Caco-2 (cell line): ENCODE measurements around the gene RCC2. TPM values are rescaled to one million over a fixed set of nuclear protein-coding genes. Genes with fewer than 3 reads are reported as not detected.

Experiments
- BruUV-seq: library from RNA; stranded (reverse); fragments of 400-500 nt; replicated peaks from 2 replicates; lab custom pipeline; 2021; lab: Mats Ljungman, UMichigan
- CTCF ChIA-PET: fragments of 300-600 bp; sonication (Branson Sonifier 250); formaldehyde crosslinking; loops from one replicate; lab custom pipeline; 2022; ENCODE audit warnings: antibody characterized with exemption; lab: Charles Lee
- POLR2A ChIA-PET: fragments of 300-600 bp; sonication (Branson Sonifier 250); formaldehyde crosslinking; loops from one replicate; lab custom pipeline; 2022; ENCODE audit warnings: antibody characterized with exemption; lab: Charles Lee
- DNase-seq, 2 experiments: peaks; one replicate each; pipeline versions ENCODE4 v3.0.0 to v3.0.0-alpha.2; 2020 to 2022
- H3K27me3 ChIP-seq: replicated peaks from 2 replicates; pipeline ENCODE4 v1.6.0; 2011; ENCODE audit warnings: low read length; ENCODE audit not compliant: control insufficient read depth, insufficient read depth
- H3K36me3 ChIP-seq: 2 replicates; pipeline ENCODE4 v1.5.1; 2011; ENCODE audit warnings: low read length; ENCODE audit not compliant: control insufficient read depth, insufficient read depth
- H3K4me1 ChIP-seq: fragments of 250-450 bp; sonication (Bioruptor Pico); 2 replicates; pipeline ENCODE4 v1.5.1; 2020; ENCODE audit warnings: mild to moderate bottlenecking
- H3K4me3 ChIP-seq: 2 replicates; pipeline ENCODE4 v1.5.1; 2011; ENCODE audit warnings: low read depth, mild to moderate bottlenecking, control low read depth, low read length
- H3K9me3 ChIP-seq: fragments of 250-450 bp; sonication (Bioruptor Pico); 2 replicates; pipeline ENCODE4 v1.5.1; 2020; ENCODE audit warnings: mild to moderate bottlenecking, moderate library complexity
- H3K27ac Mint-ChIP-seq: one replicate; pipeline ENCODE4 v1.8.0; 2022; ENCODE audit warnings: mixed read lengths; ENCODE audit not compliant: unreplicated experiment
- H3K27me3 Mint-ChIP-seq: one replicate; pipeline ENCODE4 v1.8.0; 2022; ENCODE audit warnings: mixed read lengths; ENCODE audit not compliant: insufficient read depth, unreplicated experiment
- H3K36me3 Mint-ChIP-seq: one replicate; pipeline ENCODE4 v1.8.0; 2022; ENCODE audit warnings: mild to moderate bottlenecking, mixed read lengths; ENCODE audit not compliant: insufficient read depth, unreplicated experiment
- H3K4me1 Mint-ChIP-seq: one replicate; pipeline ENCODE4 v1.8.0; 2022; ENCODE audit warnings: low read depth, mixed read lengths; ENCODE audit not compliant: unreplicated experiment
- H3K4me3 Mint-ChIP-seq: one replicate; pipeline ENCODE4 v1.8.0; 2022; ENCODE audit warnings: mild to moderate bottlenecking, moderate library complexity, mixed read lengths; ENCODE audit not compliant: unreplicated experiment
- H3K9me3 Mint-ChIP-seq: one replicate; pipeline ENCODE4 v1.8.0; 2022; ENCODE audit warnings: mixed read lengths; ENCODE audit not compliant: unreplicated experiment
- intact Hi-C: fragments of 100-400 bp; cut with micrococcal nuclease; formaldehyde crosslinking; loops from one replicate; pipeline ENCODE4 v1.10.0; 2022; ENCODE audit not compliant: unreplicated experiment
- total RNA-seq: library from RNA; stranded (reverse); gene quantifications from 2 replicates; pipeline ENCODE4 v1.2.3, GENCODE V29; 2022
- TF ChIP-seq, protein P1 (sequence below), 2 experiments: fragments of 200-600 bp in 1 of 2; IDR thresholded peaks; 1 replicate in 1 of 2; 2 replicates in 1 of 2; pipeline versions ENCODE4 v1.5.1 to v1.8.0; 2011 to 2022; ENCODE audit warnings: antibody characterized with exemption in 1 of 2, control low read depth in 1 of 2, inconsistent platforms in 1 of 2, low read depth in 1 of 2, low read length in 1 of 2, mild to moderate bottlenecking in 1 of 2, moderate library complexity in 1 of 2; ENCODE audit not compliant: insufficient read depth in 1 of 2, severe bottlenecking in 1 of 2, unreplicated experiment in 1 of 2

RCC2 gene
- total RNA-seq, 1 experiment from 2014 or later = 103 TPM

- BruUV-seq = no TSS peak
Observed at GRCh38 chr1:17466359-17466758, 26.9 kb upstream of the RCC2 start.

DNA sequence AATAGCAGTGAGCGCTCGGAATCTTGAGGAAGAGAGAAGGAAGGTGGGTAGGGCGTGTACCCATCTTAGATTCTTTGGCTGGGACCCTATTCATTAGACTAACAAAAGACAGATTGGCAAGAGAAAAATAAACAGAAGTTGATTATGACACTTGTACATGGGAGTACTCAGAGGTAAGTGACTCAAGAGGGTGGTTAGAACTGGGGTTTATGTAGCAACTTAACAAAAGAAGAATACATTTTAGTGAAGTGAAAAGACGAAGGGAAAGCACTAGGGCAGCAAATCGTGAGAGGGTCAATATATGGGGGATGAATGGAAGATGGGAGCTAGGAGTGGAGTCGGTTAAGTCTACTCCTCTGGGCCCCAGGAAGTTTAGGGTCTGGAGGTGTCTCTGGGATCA is 25.8 kb upstream of the RCC2 start:
- ChIA-PET POLR2A (no interaction called here), CTCF (no interaction called here)
- no TSS peak for BruUV-seq

More at GRCh38 chr1:17466359-17466758, 26.9 kb upstream of the RCC2 start:
- H3K9me3 ChIP-seq = no peaks in the 10 kb centered on the region
- no peaks in the 10 kb centered on the region for H3K36me3 ChIP-seq
- H3K27ac Mint-ChIP-seq = no peak overlapping the region
- CTCF ChIA-PET = interaction anchor here (0.6 kb wide), 1 partner anchor 29 kb away, joined by 7 read pairs; no protein-coding TSS in a partner anchor
- intact Hi-C loops = no loop called here
- H3K9me3 Mint-ChIP-seq = no peaks in the 10 kb centered on the region
- H3K4me3 ChIP-seq = no peak overlapping the region
- H3K36me3 Mint-ChIP-seq = no peaks in the 10 kb centered on the region
- no peaks in the 10 kb centered on the region for H3K27me3 ChIP-seq
- no peaks in the 10 kb centered on the region for H3K4me1 ChIP-seq
- POLR2A ChIA-PET = no interaction called here
- no peak for DNase-seq
- TF ChIP-seq, protein P1, sequence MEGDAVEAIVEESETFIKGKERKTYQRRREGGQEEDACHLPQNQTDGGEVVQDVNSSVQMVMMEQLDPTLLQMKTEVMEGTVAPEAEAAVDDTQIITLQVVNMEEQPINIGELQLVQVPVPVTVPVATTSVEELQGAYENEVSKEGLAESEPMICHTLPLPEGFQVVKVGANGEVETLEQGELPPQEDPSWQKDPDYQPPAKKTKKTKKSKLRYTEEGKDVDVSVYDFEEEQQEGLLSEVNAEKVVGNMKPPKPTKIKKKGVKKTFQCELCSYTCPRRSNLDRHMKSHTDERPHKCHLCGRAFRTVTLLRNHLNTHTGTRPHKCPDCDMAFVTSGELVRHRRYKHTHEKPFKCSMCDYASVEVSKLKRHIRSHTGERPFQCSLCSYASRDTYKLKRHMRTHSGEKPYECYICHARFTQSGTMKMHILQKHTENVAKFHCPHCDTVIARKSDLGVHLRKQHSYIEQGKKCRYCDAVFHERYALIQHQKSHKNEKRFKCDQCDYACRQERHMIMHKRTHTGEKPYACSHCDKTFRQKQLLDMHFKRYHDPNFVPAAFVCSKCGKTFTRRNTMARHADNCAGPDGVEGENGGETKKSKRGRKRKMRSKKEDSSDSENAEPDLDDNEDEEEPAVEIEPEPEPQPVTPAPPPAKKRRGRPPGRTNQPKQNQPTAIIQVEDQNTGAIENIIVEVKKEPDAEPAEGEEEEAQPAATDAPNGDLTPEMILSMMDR (IDR thresholded peaks at IDR 0.05; ENCODE audit: insufficient read depth in 1 of 2, low read depth in 1 of 2, low read length in 1 of 2, severe bottlenecking in 1 of 2, unreplicated experiment in 1 of 2) = no peak
- no peaks in the 10 kb centered on the region for H3K4me1 Mint-ChIP-seq
- H3K4me3 Mint-ChIP-seq = no peak overlapping the region
- H3K27me3 Mint-ChIP-seq = no peaks in the 10 kb centered on the region

DNA sequence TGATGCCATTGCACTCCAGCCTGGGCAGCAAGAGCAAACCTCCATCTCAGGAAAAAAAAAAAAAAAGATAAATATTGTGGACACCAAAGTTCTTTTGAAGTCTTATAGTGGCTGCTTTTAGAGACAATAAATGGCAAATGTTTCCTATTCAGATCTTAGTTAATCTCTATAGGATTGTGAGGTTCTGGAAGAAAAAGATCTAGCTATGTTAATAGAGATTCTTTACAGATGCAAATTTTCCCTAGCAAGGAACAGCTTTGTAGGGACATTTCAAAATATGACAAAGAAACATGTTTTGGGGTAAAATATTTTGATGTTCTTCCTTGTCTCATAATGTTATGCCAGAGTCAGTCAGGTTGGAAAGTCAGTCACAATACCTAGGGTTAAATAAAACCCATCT is 24.5 kb upstream of the RCC2 start:
- no peaks in the 10 kb centered on the region for H3K9me3 ChIP-seq
- BruUV-seq = no TSS peak
- no peak for DNase-seq
- no peak overlapping the region for H3K4me3 Mint-ChIP-seq
- H3K27me3 Mint-ChIP-seq = no peaks in the 10 kb centered on the region
- ChIA-PET POLR2A (no interaction called here), CTCF (no interaction called here)
- H3K9me3 Mint-ChIP-seq = no peaks in the 10 kb centered on the region
- no peaks in the 10 kb centered on the region for H3K36me3 ChIP-seq
- H3K36me3 Mint-ChIP-seq = no peaks in the 10 kb centered on the region
- no peak overlapping the region for H3K27ac Mint-ChIP-seq
- no peaks in the 10 kb centered on the region for H3K4me1 ChIP-seq
- H3K27me3 ChIP-seq = no peaks in the 10 kb centered on the region
- TF ChIP-seq, protein P1 (IDR thresholded peaks at IDR 0.05; ENCODE audit: insufficient read depth in 1 of 2, low read depth in 1 of 2, low read length in 1 of 2, severe bottlenecking in 1 of 2, unreplicated experiment in 1 of 2) = no peak
- no peak overlapping the region for H3K4me3 ChIP-seq
- intact Hi-C loops = no loop called here
- H3K4me1 Mint-ChIP-seq = no peaks in the 10 kb centered on the region

More for the DNA sequence above, 25.8 kb upstream of the RCC2 start:
- H3K4me3 ChIP-seq = no peak overlapping the region
- no peaks in the 10 kb centered on the region for H3K27me3 Mint-ChIP-seq
- intact Hi-C loops = no loop called here
- TF ChIP-seq, protein P1 (IDR thresholded peaks at IDR 0.05; ENCODE audit: insufficient read depth in 1 of 2, low read depth in 1 of 2, low read length in 1 of 2, severe bottlenecking in 1 of 2, unreplicated experiment in 1 of 2) = no peak
- H3K27ac Mint-ChIP-seq = no peak overlapping the region
- no peaks in the 10 kb centered on the region for H3K9me3 ChIP-seq
- H3K4me3 Mint-ChIP-seq = no peak overlapping the region
- no peaks in the 10 kb centered on the region for H3K4me1 ChIP-seq
- H3K36me3 Mint-ChIP-seq = no peaks in the 10 kb centered on the region
- H3K4me1 Mint-ChIP-seq = no peaks in the 10 kb centered on the region
- H3K9me3 Mint-ChIP-seq = no peaks in the 10 kb centered on the region
- H3K36me3 ChIP-seq = no peaks in the 10 kb centered on the region
- H3K27me3 ChIP-seq = no peaks in the 10 kb centered on the region
- no peak for DNase-seq
